CD4-positive, alpha-beta T cell (primary cell): ENCODE data around the gene ANKRD35. TPM values are rescaled to one million over a fixed set of nuclear protein-coding genes. Genes with fewer than 3 reads are reported as not detected.

Experiments
- ATAC-seq: fragments of 200-7000 bp; cut with Tn5 transposase; one replicate; pipeline ENCODE4 v1.10.0; 2022; ENCODE audit warnings: mild to moderate bottlenecking; ENCODE audit not compliant: poor library complexity
- CTCF ChIA-PET: fragments of 350-600 bp; sonication (Branson Sonifier 250); formaldehyde crosslinking; loops from one replicate; lab custom pipeline; 2021; ENCODE audit warnings: antibody characterized with exemption, inconsistent platforms; lab: Charles Lee
- POLR2A ChIA-PET: fragments of 350-600 bp; sonication (Branson Sonifier 250); formaldehyde crosslinking; loops from one replicate; lab custom pipeline; 2021; ENCODE audit warnings: antibody characterized with exemption, inconsistent platforms; lab: Charles Lee
- DNase-seq, 14 experiments: peaks; one replicate each; pipeline ENCODE4 v3.0.0-alpha.2; 2013 to 2020; ENCODE audit warnings: mixed read lengths in 2 of 14
- H3K27ac ChIP-seq, 2 donors: one replicate each; pipeline versions ENCODE4 v1.5.1 to v1.7.0; 2013; ENCODE audit warnings: low read length in 2 of 2, low read depth in 1 of 2, mild to moderate bottlenecking in 1 of 2
- H3K27me3 ChIP-seq, 2 experiments: 1 replicate in 1 of 2; 2 replicates in 1 of 2; pipeline versions ENCODE4 v1.6.1 to v1.7.0; 2013; ENCODE audit warnings: low read length in 2 of 2, control low read depth in 1 of 2, mild to moderate bottlenecking in 1 of 2, moderate library complexity in 1 of 2; ENCODE audit not compliant: insufficient read depth in 2 of 2, control insufficient read depth in 1 of 2
- H3K36me3 ChIP-seq: one replicate; pipeline ENCODE4 v1.6.1; 2013; ENCODE audit warnings: low read length, control low read depth; ENCODE audit not compliant: insufficient read depth
- H3K4me1 ChIP-seq: one replicate; pipeline ENCODE4 v1.6.1; 2013; ENCODE audit warnings: low read length, control low read depth; ENCODE audit not compliant: insufficient read depth
- H3K4me3 ChIP-seq: one replicate; pipeline ENCODE4 v1.5.1; 2013; ENCODE audit warnings: mild to moderate bottlenecking, low read length, moderate library complexity
- H3K9me3 ChIP-seq, 2 experiments: 1 replicate in 1 of 2; 2 replicates in 1 of 2; pipeline versions ENCODE4 v1.6.1 to v1.7.0; 2013; ENCODE audit warnings: low read length in 2 of 2, mild to moderate bottlenecking in 2 of 2, control low read depth in 1 of 2, moderate library complexity in 1 of 2; ENCODE audit not compliant: control insufficient read depth in 1 of 2, insufficient read depth in 1 of 2
- H3K27ac Mint-ChIP-seq: one replicate; pipeline ENCODE4 v1.8.0; 2020; ENCODE audit warnings: mixed read lengths
- H3K27me3 Mint-ChIP-seq: one replicate; pipeline ENCODE4 v1.8.0; 2021; ENCODE audit warnings: mixed read lengths
- H3K36me3 Mint-ChIP-seq: one replicate; pipeline ENCODE4 v1.8.0; 2021; ENCODE audit warnings: low read depth, mixed read lengths
- H3K4me1 Mint-ChIP-seq: one replicate; pipeline ENCODE4 v1.8.0; 2021; ENCODE audit warnings: low read depth, mixed read lengths
- H3K4me3 Mint-ChIP-seq: one replicate; pipeline ENCODE4 v1.8.0; 2020; ENCODE audit warnings: mild to moderate bottlenecking, mixed read lengths
- H3K9me3 Mint-ChIP-seq: one replicate; pipeline ENCODE4 v1.8.0; 2020; ENCODE audit warnings: mixed read lengths
- intact Hi-C, 2 experiments: fragments of 100-400 bp; cut with DNase I in 1 of 2; cut with micrococcal nuclease in 1 of 2; formaldehyde crosslinking; loops; one replicate each; pipeline versions ENCODE4 v1.15.1 to v1.9.0; 2023 to 2025; cut with DNase I, micrococcal nuclease
- total RNA-seq, 174 experiments: library from RNA in 2 of 174; stranded (reverse) in 2 of 174; gene quantifications; one replicate each; pipeline ENCODE4 v1.2.3 and lab custom pipeline; 2021 to 2026
- TF ChIP-seq, protein P1 (sequence below): fragments of 200-600 bp; IDR thresholded peaks from one replicate; pipeline ENCODE4 v1.8.0; 2022; ENCODE audit warnings: antibody characterized with exemption, mild to moderate bottlenecking

ANKRD35 gene
- total RNA-seq, 2 experiments from 2014 or later, result 0.11 TPM; not detected in 1

DNA sequence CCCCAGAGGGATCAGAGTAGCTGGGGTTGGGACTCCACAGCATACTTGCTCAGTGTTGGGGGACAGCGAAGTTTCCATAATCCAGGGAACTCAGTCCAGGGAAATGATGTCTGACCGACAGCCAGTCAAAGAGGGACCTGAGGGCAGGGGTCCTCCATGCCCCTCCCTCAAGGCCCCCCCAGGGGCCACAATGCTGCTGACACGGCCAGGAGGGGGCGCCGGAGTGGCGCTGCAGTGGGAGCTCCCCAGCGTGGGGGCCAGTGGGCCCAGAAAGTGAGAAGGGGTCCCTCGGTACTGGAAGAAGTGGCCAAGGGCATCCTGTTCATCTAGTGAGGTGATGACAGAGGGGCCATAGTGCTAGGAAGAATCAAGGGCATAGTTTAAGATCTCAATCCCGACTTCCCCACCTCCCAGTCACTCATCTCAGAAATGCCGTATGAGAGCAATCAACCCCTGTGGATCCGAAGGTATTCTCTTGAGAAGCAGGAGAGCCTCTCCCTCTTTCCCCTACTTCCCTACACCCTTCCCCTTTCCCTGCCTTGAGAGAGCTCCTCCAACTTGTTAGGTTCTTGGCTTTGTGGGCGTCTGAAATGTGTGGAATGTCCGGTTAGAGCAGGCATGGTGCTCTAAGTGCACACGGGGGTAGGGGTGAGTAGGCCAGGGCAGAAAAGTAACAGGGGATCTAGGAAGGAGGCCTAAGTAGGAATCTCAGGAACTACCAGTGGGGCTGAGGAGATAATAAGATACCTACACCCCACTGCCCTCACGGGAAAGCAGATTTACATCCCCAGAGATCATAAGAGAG, 36.1 kb downstream of the ANKRD35 start:
- peaks cover 44% of the 10 kb centered on the region for H3K36me3 ChIP-seq

DNA sequence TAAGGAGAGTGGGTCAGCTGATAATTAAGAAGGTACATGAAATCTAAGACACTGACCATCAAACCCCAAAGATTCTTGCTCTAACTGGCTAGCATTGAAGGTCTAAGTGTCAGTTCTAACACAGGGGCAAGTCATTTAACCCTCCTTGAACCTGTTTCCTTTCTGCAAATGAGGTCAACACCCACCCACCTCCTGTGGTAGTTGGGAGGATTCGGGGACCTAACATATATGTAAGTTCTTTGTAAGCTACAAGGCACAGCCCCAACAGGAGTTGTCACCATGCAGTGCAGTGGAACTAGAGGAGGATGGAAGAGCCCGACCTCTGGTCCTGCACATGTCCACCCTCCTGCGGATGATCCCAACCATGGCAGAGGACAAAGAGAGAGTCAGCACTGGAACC, 37.8 kb downstream of the ANKRD35 start:
- ChIA-PET CTCF (interaction anchor here (1.2 to 5.4 kb wide), 3 partner anchors 10 to 130 kb away, joined by 3 to 71 read pairs (median 4); partner anchors contain the start of genes ITGA10 and PIAS3), POLR2A (interaction anchor here (3.6 to 6.8 kb wide), 2 partner anchors 10 to 79 kb away, joined by 27 to 120 read pairs; partner anchors contain the start of genes PIAS3 and RBM8A)
- no peak for ATAC-seq
- TF ChIP-seq, protein P1, sequence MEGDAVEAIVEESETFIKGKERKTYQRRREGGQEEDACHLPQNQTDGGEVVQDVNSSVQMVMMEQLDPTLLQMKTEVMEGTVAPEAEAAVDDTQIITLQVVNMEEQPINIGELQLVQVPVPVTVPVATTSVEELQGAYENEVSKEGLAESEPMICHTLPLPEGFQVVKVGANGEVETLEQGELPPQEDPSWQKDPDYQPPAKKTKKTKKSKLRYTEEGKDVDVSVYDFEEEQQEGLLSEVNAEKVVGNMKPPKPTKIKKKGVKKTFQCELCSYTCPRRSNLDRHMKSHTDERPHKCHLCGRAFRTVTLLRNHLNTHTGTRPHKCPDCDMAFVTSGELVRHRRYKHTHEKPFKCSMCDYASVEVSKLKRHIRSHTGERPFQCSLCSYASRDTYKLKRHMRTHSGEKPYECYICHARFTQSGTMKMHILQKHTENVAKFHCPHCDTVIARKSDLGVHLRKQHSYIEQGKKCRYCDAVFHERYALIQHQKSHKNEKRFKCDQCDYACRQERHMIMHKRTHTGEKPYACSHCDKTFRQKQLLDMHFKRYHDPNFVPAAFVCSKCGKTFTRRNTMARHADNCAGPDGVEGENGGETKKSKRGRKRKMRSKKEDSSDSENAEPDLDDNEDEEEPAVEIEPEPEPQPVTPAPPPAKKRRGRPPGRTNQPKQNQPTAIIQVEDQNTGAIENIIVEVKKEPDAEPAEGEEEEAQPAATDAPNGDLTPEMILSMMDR, result no peak
- Histone ChIP-seq H3K4me1 (peaks cover 20% of the 10 kb centered on the region), H3K36me3 (peaks cover 31% of the 10 kb centered on the region), H3K4me3 (no peak overlapping the region), H3K9me3 (no peaks in the 10 kb centered on the region), H3K27me3 (no peaks in the 10 kb centered on the region), H3K27ac (no peak overlapping the region)
- no peak overlapping the region for H3K27ac Mint-ChIP-seq
- peaks cover 11% of the 10 kb centered on the region for H3K4me1 Mint-ChIP-seq
- H3K27me3 Mint-ChIP-seq, result no peaks in the 10 kb centered on the region
- no peaks in the 10 kb centered on the region for H3K9me3 Mint-ChIP-seq
- intact Hi-C loops, result loop anchor here (1.0 to 2.0 kb wide), 2 partner anchors 129 to 159 kb away; no protein-coding TSS in a partner anchor
- DNase-seq, result no peak
- peaks cover 38% of the 10 kb centered on the region for H3K36me3 Mint-ChIP-seq
- no peak overlapping the region for H3K4me3 Mint-ChIP-seq

More for the DNA sequence above, 36.1 kb downstream of the ANKRD35 start:
- Mint-ChIP-seq H3K27me3 (no peaks in the 10 kb centered on the region), H3K36me3 (peaks cover 53% of the 10 kb centered on the region), H3K4me1 (peaks cover 11% of the 10 kb centered on the region), H3K27ac (no peak overlapping the region), H3K9me3 (no peaks in the 10 kb centered on the region), H3K4me3 (no peak overlapping the region)
- CTCF ChIA-PET, result interaction anchor here (1.2 to 1.5 kb wide), 4 partner anchors 9 to 36 kb away, joined by 4 to 5 read pairs (median 4); partner anchors contain the start of genes ANKRD35 and PIAS3
- Histone ChIP-seq H3K27me3 (no peaks in the 10 kb centered on the region), H3K4me3 (no peak overlapping the region), H3K9me3 (no peaks in the 10 kb centered on the region), H3K4me1 (peaks cover 19% of the 10 kb centered on the region), H3K27ac (no peak overlapping the region)
- ATAC-seq (no peak), DNase-seq (peak in 2 of 14 experiments; percentile 15 to 16)
- intact Hi-C loops, result no loop called here
- TF ChIP-seq, protein P1, result peak; percentile 35
- POLR2A ChIA-PET, result interaction anchor here (6.8 kb wide), 1 partner anchor 8 kb away, joined by 120 read pairs; the partner anchor contains the start of gene PIAS3

DNA sequence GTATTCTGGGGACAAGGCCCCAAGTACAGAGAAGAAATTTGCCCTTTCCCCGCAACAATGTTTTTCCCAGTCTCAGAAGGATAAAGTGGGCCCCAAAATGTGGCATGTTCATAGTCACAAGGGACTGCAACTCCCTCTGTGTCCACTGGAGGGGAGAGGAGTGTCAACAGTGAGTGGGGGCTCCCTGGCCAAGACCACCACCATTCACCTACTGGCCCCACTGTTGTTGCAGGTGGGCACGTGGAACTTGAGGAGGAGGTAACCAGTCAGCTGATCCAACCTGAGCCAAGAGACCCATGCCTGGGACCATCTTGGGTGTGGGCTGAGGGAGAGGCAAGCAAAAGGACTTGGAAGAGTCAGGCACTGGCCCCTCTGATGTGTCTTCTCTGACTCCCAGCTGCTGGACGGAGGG, 39.5 kb downstream of the ANKRD35 start:
- intact Hi-C loops, result loop anchor here in 1 of 2 experiments (2.0 kb wide), 1 partner anchor 161 kb away; no protein-coding TSS in a partner anchor
- H3K9me3 Mint-ChIP-seq, result no peaks in the 10 kb centered on the region
- peaks cover 43% of the 10 kb centered on the region for H3K36me3 ChIP-seq
- peaks cover 11% of the 10 kb centered on the region for H3K4me1 Mint-ChIP-seq
- H3K36me3 Mint-ChIP-seq, result peaks cover 45% of the 10 kb centered on the region
- H3K27ac ChIP-seq, result no peak overlapping the region
- H3K27ac Mint-ChIP-seq, result peak overlapping the region; percentile 40
- no peaks in the 10 kb centered on the region for H3K27me3 ChIP-seq
- ChIA-PET CTCF (interaction anchor here (0.6 to 5.4 kb wide), 22 partner anchors 12 to 191 kb away, joined by 3 to 71 read pairs (median 10); partner anchors contain the start of genes ANKRD34A, ANKRD35, ITGA10 and PIAS3), POLR2A (interaction anchor here (0.9 to 6.8 kb wide), 13 partner anchors 12 to 191 kb away, joined by 3 to 120 read pairs (median 6); partner anchors contain the start of genes ANKRD35, PIAS3, POLR3C and RBM8A)
- TF ChIP-seq, protein P1, result peak; percentile 10
- H3K9me3 ChIP-seq, result no peaks in the 10 kb centered on the region
- DNase-seq (peak in 11 of 14 experiments; percentile 8 to 65 (median 27)), ATAC-seq (peak; percentile 62)
- no peak overlapping the region for H3K4me3 Mint-ChIP-seq
- H3K4me3 ChIP-seq, result peak overlapping the region; percentile 77
- no peaks in the 10 kb centered on the region for H3K27me3 Mint-ChIP-seq
- H3K4me1 ChIP-seq, result peaks cover 20% of the 10 kb centered on the region
